GM13977 (cell line): Measurements from ENCODE around the gene METTL8.
"Not testable (repeated sequence)": the region's sequence is repeated elsewhere in the genome, so short reads cannot be mapped to it uniquely, and the experiment has no call there.

Experiments used
- DNase-seq: peaks from one replicate; pipeline ENCODE4 v3.0.0; 2012; ENCODE audit warnings: low spot score
- in situ Hi-C: fragments of 300-500 bp; cut with MboI; formaldehyde crosslinking; loops from one replicate; pipeline ENCODE4 v1.12.0; 2022; ENCODE audit warnings: low sequenced_read_pairs, low pct_unique_long_range_greater_than_20kb, mixed read lengths, inconsistent platforms; ENCODE audit not compliant: unreplicated experiment
- TF ChIP-seq, protein P1 (sequence below): IDR thresholded peaks from 2 replicates; pipeline ENCODE4 v1.5.1; 2012; ENCODE audit warnings: mild to moderate bottlenecking, control low read depth; ENCODE audit not compliant: insufficient read depth; ENCODE audit errors: extremely low read depth, missing control alignments

Gene METTL8

DNA sequence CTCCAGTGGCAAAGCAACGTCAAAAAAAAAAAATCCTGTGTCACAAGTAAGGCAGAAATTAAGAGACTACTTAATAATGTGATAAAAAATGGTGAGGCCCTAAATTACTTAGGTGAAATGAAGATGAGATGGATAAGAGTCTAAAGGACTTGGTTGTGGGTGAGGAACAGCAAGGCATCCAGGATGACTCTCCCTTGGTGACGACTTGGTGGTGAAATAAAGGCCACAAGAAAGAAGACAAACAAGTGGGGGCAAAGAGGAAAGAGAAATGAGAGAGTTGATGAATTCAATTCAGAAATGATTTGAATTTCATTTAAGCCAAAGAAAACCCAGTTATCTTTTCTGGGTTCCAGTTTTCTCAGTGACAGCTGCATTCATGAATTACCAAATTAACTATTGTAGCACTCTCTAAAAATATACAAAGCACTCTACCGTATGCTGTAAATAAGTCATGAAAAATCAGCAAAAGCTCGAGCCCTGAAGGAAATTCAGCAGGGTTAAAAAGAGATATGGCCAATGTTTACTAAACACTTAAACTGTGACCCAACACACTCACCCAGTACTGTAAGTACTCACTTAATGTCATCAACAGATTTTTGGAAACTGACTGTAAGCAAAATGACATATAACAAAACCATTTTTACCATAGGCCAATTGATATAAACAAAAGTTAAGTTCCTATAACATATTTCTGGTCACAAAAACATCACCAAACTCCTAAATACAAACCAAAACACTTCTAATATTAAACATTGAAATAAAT, 1.4 kb downstream of the METTL8 start:
- TF ChIP-seq, protein P1, sequence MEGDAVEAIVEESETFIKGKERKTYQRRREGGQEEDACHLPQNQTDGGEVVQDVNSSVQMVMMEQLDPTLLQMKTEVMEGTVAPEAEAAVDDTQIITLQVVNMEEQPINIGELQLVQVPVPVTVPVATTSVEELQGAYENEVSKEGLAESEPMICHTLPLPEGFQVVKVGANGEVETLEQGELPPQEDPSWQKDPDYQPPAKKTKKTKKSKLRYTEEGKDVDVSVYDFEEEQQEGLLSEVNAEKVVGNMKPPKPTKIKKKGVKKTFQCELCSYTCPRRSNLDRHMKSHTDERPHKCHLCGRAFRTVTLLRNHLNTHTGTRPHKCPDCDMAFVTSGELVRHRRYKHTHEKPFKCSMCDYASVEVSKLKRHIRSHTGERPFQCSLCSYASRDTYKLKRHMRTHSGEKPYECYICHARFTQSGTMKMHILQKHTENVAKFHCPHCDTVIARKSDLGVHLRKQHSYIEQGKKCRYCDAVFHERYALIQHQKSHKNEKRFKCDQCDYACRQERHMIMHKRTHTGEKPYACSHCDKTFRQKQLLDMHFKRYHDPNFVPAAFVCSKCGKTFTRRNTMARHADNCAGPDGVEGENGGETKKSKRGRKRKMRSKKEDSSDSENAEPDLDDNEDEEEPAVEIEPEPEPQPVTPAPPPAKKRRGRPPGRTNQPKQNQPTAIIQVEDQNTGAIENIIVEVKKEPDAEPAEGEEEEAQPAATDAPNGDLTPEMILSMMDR = no peak
- in situ Hi-C loops = loop anchor here (25.0 kb wide), 1 partner anchor 445 kb away; no protein-coding TSS in a partner anchor
- DNase-seq = no peak

DNA sequence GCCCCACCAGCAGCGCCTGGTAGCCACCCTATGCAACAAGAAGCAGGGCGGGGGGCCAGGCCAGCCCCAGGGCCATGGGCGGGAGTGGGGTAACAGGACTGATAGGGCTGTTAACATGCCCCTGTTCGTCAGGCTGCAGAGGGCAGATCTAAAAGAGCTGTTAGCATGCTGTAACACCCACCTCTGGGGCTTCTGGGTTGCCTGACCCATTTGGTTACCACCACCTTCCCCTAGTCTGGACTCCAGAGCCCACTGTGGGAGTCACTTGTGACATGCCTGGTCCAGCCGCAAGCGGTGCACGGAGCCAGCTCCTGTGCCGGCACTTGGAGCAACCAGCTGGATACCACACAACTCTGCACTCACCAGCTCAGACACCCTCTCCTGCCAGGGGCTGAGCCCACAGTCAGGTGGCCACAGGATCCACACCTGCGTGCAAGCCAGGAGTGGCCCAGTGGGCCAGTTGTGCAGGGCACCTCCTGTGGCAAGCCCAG, 2.1 kb downstream of the METTL8 start:
- TF ChIP-seq, protein P1 = no peak
- DNase-seq = no peak
- in situ Hi-C loops = loop anchor here (25.0 kb wide), 1 partner anchor 444 kb away; no protein-coding TSS in a partner anchor

DNA sequence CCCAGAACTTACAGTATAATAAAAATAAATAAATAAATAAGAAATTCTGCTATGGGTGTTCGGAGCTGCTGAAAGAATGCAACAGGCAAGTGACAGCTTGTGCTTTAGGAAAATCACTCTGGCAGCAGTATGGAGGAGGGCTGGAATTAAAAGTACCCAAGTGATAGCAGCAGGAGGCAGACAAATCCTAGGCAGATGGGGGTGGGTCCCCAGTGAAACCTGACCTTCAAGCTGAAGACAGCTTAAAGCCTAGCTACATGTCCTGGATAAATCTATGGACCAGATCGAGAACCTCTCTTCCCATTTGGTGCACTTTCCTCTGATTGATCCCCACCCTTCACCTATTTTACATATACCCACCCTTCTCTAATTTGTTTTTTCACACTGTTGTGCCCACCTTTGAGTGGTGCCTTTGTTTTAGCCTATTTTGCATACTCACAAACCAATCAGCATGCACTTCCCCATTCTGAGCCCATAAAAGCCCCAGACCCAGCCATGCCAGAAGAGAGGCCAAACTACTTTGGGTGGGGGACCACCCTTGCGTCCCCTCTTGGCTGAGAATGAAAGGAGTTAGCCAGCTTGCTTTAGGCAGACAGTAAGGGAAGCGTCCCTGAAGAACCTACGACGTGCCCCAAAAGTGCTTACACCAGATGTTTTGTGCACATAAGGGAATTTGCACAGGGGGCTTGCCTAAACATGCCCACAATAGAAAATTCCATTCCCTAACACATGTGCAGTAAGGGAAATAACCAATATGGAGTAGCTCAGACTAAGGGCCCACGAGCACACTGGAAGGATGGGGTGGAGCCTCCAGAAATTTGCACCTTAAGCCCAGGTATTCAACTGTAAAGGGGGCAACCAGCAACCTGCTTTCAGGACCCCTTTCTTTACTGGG, 3.0 kb downstream of the METTL8 start:
- in situ Hi-C loops = loop anchor here (25.0 kb wide), 1 partner anchor 443 kb away; no protein-coding TSS in a partner anchor
- no peak for DNase-seq
- TF ChIP-seq, protein P1 = no peak

DNA sequence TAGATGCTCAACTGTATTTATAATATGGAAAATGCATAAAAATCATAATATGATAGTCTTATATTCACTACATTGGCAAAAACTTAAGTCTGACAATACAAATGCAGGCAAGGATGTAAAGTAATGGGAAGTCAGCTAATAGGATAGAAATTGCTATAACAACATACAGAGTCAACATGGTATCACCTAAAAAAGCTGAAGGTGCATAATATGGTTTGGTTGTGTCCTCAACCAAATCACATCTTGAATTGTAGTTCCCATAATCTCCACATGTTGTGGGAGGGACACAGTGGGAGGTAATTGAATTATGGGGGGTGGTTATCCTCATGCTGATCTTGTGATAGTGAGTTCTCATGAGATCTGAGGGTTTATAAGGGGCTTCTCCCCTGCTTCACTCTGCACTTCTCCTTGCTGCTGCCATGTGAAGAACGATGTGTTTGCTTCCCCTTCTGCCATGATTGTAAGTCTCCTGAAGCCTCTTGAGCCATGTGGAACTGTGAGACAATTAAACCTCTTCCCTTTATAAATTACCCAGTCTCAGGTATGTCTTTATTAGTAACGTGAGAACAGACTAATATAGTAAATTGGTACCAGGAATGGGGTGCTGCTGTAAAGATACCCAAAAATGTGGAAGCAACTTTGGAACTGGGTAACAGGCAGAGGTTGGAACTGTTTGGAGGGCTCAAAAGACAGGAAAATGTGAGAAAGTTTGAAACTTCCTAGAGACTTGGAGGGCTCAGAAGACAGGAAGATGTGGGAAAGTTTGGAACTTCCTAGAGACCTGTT, 10.9 kb downstream of the METTL8 start:
- in situ Hi-C loops = not testable (repeated sequence)

DNA sequence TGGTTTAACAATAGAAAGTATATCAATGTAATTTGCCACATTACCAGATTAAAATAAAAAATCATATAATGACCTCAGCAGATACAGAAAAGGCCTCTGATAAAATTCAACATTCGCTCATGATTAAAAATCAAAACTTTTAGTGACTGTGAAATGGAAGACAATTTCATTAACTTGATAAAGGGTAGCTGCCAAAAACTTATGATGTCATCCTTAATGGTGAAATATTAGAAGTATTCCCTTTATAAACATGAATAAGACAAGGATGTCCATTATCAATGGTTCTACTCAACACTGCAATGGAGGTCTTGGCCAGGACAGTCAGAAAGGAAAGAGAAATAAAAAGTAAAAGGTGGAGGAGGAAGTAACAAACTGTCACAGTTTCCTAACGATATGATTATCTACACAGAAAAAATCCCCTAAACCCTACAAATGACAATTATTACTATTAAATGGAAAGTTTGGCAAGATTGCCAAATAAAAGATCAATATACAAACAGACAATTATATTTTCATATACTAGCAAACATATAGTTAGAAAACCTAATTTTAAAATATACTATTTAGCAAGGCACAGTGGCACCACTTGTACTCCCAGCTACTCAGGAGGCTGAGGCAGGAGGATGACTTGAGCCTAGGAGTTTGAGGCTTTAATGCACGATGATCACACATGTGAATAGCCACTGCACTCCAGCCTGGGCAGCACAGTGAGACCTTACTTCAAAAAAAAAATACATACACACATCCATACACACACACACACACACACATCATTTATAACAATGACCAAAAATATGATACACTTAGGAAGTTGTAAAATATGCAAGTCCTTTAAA, 12.8 kb downstream of the METTL8 start:
- in situ Hi-C loops = no loop called here
- TF ChIP-seq, protein P1 = no peak
- no peak for DNase-seq

More for the DNA sequence above, 10.9 kb downstream of the METTL8 start:
- not testable (repeated sequence) for DNase-seq

DNA sequence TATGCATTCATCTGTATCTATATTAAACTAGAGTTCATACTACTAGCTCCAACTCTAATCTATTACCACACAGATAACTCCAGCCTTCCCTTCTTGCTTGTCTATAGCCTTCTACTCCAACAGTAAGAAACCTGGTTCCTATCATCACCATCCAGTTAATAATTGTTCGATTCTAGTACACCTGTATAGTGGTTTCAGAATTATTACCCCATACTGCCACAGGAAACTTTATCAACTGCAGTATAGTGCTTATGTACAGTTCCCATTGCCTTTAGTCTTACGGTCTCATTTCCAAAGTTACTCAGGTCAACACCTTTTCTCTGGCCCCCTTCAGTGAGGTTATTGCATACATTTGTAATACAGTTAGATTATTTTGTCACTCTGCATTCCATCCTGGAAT, 14.5 kb downstream of the METTL8 start:
- TF ChIP-seq, protein P1 = no peak
- DNase-seq = no peak
- in situ Hi-C loops = loop anchor here (5.0 to 10.0 kb wide), 2 partner anchors 95 to 262 kb away; no protein-coding TSS in a partner anchor
